Lower leg skin (tissue), 4 donors: Measurements from ENCODE around the gene UCHL1. TPM values are rescaled to one million over a fixed set of nuclear protein-coding genes. Genes with fewer than 3 reads are reported as not detected.

Experiments
- DNase-seq, 2 donors: peaks; one replicate each; pipeline ENCODE4 v3.0.0-alpha.2; 2019; ENCODE audit warnings: low spot score in 2 of 2
- H3K4me3 ChIP-seq: fragments of 200-600 bp; sonication (generic); 2 replicates; pipeline ENCODE4 v1.5.1; 2017; ENCODE audit warnings: mild to moderate bottlenecking, low read depth; ENCODE audit not compliant: poor library complexity, severe bottlenecking
- POLR2A ChIP-seq, 2 donors: fragments of 450-650 bp; IDR thresholded peaks; one replicate each; pipeline ENCODE4 v1.6.1; 2016 to 2017; ENCODE audit warnings: antibody characterized with exemption in 2 of 2, mild to moderate bottlenecking in 1 of 2, moderate library complexity in 1 of 2
- WGBS, 2 donors: methylation state at CpG; one replicate each; pipeline ENCODE4 v1.1.5; 2018; 5-methylcytosine and 5-hydroxymethylcytosine counted together
- intact Hi-C: fragments of 100-400 bp; cut with DNase I; formaldehyde crosslinking; loops from one replicate; pipeline ENCODE4 v1.15.0; 2023; ENCODE audit warnings: low total_unique reads
- total RNA-seq, 4 donors: library from RNA; depleted of rRNA; stranded (reverse); fragments of >200 nt; gene quantifications; one replicate each; pipeline ENCODE4 v1.1.0, GENCODE V29; 2016
- TF ChIP-seq, protein P1 (sequence below), 3 donors: fragments of 450-650 bp; IDR thresholded peaks; one replicate each; pipeline ENCODE4 v1.5.1; 2016; ENCODE audit warnings: antibody characterized with exemption in 3 of 3, mild to moderate bottlenecking in 3 of 3, moderate library complexity in 2 of 3

Gene UCHL1
- total RNA-seq = 1 to 10 TPM; 2.2 to 8.3 (median 5.1) TPM

DNA sequence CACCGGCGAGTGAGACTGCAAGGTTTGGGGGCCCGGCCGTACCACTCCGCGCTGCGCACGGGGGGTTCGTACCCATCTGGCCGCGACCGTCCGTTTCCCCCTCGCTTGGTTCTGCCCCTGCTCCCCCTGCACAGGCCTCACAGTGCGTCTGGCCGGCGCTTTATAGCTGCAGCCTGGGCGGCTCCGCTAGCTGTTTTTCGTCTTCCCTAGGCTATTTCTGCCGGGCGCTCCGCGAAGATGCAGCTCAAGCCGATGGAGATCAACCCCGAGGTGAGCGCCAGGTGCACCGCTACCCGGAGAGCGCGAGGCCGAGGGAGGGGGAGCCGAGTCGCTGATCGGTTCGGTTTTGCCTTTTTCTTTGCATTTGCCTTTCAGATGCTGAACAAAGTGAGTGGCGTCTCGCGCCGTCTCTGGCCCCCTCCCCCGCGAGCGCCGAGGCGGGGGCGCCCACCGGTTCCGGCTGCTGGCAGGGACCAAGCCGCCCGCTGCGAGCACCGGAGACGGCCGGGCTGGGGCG, at the start of gene UCHL1:
Gene UCHL1 (plus strand): TSS at position 189 of the 517 bp plus-strand sequence. CDS start 49 bp downstream, at position 238.
- H3K4me3 ChIP-seq = peak within 1 kb of the TSS; percentile 24
- TF ChIP-seq, protein P1, sequence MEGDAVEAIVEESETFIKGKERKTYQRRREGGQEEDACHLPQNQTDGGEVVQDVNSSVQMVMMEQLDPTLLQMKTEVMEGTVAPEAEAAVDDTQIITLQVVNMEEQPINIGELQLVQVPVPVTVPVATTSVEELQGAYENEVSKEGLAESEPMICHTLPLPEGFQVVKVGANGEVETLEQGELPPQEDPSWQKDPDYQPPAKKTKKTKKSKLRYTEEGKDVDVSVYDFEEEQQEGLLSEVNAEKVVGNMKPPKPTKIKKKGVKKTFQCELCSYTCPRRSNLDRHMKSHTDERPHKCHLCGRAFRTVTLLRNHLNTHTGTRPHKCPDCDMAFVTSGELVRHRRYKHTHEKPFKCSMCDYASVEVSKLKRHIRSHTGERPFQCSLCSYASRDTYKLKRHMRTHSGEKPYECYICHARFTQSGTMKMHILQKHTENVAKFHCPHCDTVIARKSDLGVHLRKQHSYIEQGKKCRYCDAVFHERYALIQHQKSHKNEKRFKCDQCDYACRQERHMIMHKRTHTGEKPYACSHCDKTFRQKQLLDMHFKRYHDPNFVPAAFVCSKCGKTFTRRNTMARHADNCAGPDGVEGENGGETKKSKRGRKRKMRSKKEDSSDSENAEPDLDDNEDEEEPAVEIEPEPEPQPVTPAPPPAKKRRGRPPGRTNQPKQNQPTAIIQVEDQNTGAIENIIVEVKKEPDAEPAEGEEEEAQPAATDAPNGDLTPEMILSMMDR (IDR thresholded peaks at IDR 0.05) = no peak
- TF ChIP-seq POLR2A (IDR thresholded peaks at IDR 0.05) = no peak
- DNase-seq = no peak
- WGBS, 2 donors = 1 to 4% methylated on average over 34 to 55 of the region's 55 CpGs
- intact Hi-C loops = no loop called here

GRCh38 chr4:41207291-41207831, 49.4 kb upstream of the UCHL1 start:
- H3K4me3 ChIP-seq = no peak overlapping the region
- intact Hi-C loops = no loop called here
- TF ChIP-seq POLR2A (IDR thresholded peaks at IDR 0.05) = no peak
- TF ChIP-seq, protein P1 (IDR thresholded peaks at IDR 0.05) = no peak
- no peak for DNase-seq

DNA sequence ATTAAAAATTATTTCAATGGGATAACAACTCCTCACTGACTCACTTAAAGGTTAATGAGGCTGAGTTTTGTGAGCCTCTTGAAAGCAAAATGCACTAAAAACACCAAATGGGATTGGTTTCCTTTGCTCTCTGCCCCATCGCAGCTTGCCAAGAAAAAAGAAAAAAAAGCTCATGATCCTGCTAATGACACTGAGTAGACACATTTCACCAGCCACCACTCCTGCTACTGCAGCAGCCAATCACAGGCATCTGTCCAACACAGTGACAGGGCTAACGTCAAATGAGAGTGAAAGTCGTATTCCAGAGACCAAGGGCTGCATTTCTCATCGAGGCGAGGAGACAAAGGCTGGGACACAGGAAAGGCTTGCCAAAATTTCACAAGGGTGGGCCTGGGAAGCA, 47.5 kb upstream of the UCHL1 start:
- intact Hi-C loops = no loop called here
- TF ChIP-seq, protein P1 (IDR thresholded peaks at IDR 0.05) = no peak
- no peak for TF ChIP-seq POLR2A (IDR thresholded peaks at IDR 0.05)
- DNase-seq = no peak
- WGBS, 2 donors = 60 to 70% methylated on average over 5 of the region's 5 CpGs
- no peak overlapping the region for H3K4me3 ChIP-seq

DNA sequence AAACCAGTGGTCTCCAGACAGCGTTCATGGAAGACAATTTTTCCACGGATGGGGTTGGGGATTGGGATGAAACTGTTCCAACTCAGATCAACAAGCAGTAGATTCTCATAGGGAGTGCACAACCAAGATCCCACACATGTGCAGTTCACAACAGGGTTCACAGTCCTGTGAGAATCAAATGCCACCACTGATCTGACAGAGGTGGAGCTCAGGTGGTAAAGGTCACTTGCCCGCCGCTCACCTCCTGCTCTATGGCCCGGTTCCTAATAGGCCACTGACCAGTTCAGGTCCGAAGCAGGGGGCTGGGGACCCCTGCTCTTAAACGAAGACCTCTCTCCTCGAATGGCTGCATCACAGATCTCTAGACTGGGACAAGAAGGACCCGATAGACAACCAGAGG, 46.8 kb upstream of the UCHL1 start:
- no peak for TF ChIP-seq POLR2A (IDR thresholded peaks at IDR 0.05)
- TF ChIP-seq, protein P1 (IDR thresholded peaks at IDR 0.05) = no peak
- no peak overlapping the region for H3K4me3 ChIP-seq
- intact Hi-C loops = loop anchor here (5.0 kb wide), 2 partner anchors 233 to 288 kb away; no protein-coding TSS in a partner anchor
- no peak for DNase-seq
- WGBS, 2 donors = 92 to 94% methylated on average over 9 of the region's 9 CpGs

GRCh38 chr4:41211951-41212615, 44.6 kb upstream of the UCHL1 start:
- no peak overlapping the region for H3K4me3 ChIP-seq
- TF ChIP-seq, protein P1 (IDR thresholded peaks at IDR 0.05) = no peak
- no peak for TF ChIP-seq POLR2A (IDR thresholded peaks at IDR 0.05)
- intact Hi-C loops = loop anchor here (5.0 kb wide), 2 partner anchors 235 to 290 kb away; no protein-coding TSS in a partner anchor
- DNase-seq = no peak
- WGBS, 2 donors = 89 to 97% methylated on average over 1 of the region's 1 CpG
